ENCODE data around the gene TLE1. TPM values are rescaled to one million over a fixed set of nuclear protein-coding genes. Genes with fewer than 3 reads are reported as not detected.

Gene TLE1
- total RNA-seq, 1 donor from 2014 or later, result 56.6 TPM

DNA sequence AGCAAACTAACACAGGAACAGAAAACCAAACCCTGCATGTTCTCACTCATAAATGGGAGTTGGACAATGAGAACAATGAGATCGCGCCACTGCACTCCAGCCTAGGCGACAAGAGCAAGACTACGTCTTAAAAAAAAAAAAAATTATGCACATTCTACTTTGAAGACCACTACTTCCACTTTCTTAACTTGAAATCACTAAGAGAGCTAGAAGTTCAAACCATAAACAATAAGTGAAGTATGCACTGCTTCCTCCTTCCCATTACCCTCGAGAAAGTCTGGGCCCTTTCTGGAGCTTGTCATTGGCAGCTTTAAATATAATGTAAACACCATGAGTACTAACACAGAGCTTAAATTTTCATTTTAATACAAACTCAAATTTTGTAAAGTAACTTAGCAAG, 94.9 kb downstream of the TLE1 start:
- ATAC-seq (no peak), DNase-seq (ENCODE audit: low spot score) (no peak)
- intact Hi-C loops (cut with DNase I), result no loop called here

DNA sequence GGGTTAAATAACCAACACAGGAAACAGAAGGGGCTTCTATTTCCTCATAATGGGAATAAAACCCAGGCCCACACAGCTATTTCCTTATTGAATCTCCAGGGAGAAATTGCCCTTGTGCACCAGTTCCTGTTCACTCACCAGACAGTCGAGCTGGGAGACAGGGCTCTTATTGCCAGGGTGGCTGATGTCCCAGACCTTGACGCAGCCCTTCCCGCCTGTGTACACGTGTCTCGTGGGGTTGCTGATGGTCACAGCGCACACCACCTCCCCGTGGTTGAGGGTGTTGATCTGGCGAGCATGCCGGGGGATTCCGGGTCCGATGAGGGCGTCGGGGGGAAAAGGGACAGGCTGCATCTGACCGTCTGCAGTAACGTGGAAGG, 96.5 kb downstream of the TLE1 start:
- intact Hi-C loops (cut with DNase I), result no loop called here
- ATAC-seq (peak; percentile 70), DNase-seq (ENCODE audit: low spot score) (no peak)

DNA sequence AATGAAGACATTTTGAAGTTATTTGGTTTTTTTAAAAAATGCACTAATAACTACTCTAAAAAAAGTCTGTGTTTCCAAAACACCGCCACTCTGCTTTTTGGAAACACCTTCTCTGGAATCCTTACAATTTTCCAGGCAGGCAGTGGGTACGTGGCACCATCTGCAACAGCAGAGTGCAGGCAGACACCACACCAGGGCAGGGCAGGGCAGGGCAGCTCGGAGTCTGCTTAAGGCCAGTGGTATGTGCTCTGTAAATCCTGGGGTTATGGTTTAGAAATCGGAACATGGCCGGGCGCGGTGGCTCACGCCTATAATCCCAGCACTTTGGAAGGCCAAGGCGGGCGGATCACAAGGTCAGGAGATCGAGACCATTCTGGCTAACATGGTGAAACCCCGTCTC, 97.6 kb downstream of the TLE1 start:
- DNase-seq (ENCODE audit: low spot score) (no peak), ATAC-seq (no peak)
- intact Hi-C loops (cut with DNase I), result no loop called here

DNA sequence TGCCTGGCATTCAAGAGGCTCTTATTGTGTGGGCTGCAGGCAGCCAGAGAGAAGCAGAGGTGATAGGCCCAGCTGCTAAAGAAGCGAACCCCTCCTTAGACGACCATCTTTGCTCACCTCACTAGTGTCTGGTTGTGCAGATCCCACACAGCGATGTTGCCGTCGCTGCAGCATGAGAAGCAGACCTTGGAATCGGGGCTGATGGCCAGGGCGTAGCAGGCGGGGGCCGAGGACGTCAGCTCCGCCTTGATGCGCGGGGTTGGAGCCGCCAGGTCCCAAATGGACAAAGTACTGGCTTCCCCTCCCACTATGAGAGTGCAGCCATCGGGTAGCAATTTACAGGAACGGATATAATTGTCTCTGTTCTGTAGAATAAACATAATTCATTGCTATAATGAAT, 98.7 kb downstream of the TLE1 start:
- intact Hi-C loops (cut with DNase I), result no loop called here
- ATAC-seq, result no peak

DNA sequence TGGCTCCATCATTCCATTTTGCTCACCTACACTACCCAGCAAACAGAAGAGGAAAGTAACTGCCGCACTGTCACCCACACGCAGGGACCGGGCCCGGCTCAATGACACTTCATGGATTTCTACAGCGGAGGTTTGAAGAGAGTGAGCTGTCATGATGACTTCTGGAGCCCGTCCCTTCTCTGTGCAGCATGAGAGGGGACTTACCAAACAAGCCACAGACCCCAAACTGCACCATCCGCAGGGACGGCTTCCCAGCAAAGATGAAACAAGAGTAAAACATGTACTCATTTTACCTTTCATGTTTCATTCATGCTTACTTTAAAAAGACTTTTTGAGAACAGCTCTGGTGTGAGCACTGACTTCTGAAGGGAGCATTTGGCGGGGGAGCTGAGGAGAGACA, 99.5 kb downstream of the TLE1 start:
- DNase-seq (ENCODE audit: low spot score) (no peak), ATAC-seq (no peak)
- intact Hi-C loops (cut with DNase I), result no loop called here

More for the DNA sequence above, 98.7 kb downstream of the TLE1 start:
- DNase-seq (ENCODE audit: low spot score), result no peak

DNA sequence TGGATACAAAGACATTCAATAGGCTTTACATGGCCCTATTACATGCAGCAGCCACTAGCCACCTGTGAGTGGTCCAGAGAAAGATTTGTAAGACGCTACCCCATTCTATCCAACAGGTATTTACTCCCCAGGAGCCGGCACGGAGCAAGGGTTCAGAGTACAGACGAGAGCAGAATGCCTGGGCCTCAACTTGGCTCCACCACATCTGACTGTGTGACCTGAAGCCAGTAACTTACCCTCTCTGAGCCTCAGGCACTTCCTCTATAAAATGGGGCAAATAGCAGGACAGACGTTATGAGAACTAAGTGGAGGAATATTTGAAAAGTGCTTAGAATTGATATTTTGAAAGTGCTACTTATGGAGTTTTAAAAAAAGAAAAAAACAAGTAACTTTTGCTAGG, 100.0 kb downstream of the TLE1 start:
- DNase-seq (ENCODE audit: low spot score), result no peak
- intact Hi-C loops (cut with DNase I), result no loop called here
- no peak for ATAC-seq

- peak; percentile 88 for ATAC-seq
- no peak for DNase-seq (ENCODE audit: low spot score)
- intact Hi-C loops (cut with DNase I), result no loop called here
These were observed 101.0 kb downstream of the TLE1 start for GRCh38 chr9:81588148-81588871.

- ATAC-seq (no peak), DNase-seq (ENCODE audit: low spot score) (no peak)
- intact Hi-C loops (cut with DNase I), result no loop called here
These were observed 102.6 kb downstream of the TLE1 start for GRCh38 chr9:81586786-81587185.

- intact Hi-C loops (cut with DNase I), result no loop called here
These were observed 104.1 kb downstream of the TLE1 start for GRCh38 chr9:81585191-81585763.

GRCh38 chr9:81584099-81584498, 105.2 kb downstream of the TLE1 start:
- DNase-seq (ENCODE audit: low spot score) (no peak), ATAC-seq (no peak)
- intact Hi-C loops (cut with DNase I), result no loop called here

More at GRCh38 chr9:81585191-81585763, 104.1 kb downstream of the TLE1 start:
- peak; percentile 41 for ATAC-seq
- DNase-seq (ENCODE audit: low spot score), result no peak

- intact Hi-C loops (cut with DNase I), result no loop called here
These were observed 107.4 kb downstream of the TLE1 start for GRCh38 chr9:81581986-81582385.

DNA sequence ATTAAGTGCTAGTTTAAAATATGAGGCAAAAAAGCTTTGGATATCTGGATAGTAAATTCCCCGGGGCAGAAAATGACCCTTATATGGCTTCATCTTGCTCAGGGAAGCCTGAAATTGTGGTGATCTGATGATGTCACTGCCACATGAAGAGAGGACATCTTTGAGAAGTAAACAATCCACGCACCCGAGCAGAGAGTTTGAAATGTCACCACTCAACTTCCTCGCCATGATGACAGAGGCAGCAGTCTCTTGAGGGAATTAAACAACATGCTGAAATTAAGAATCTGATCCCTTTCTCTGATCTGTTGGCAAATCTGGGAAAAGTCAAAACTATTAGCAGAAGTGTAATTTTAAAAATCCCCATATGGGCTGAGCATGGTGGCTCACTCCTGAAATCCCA, 110.0 kb downstream of the TLE1 start:
- intact Hi-C loops (cut with DNase I), result no loop called here
- ATAC-seq (no peak), DNase-seq (ENCODE audit: low spot score) (no peak)

More at GRCh38 chr9:81581986-81582385, 107.4 kb downstream of the TLE1 start:
- ATAC-seq (no peak), DNase-seq (ENCODE audit: low spot score) (no peak)

GRCh38 chr9:81578606-81579005, 110.7 kb downstream of the TLE1 start:
- ATAC-seq (no peak), DNase-seq (ENCODE audit: low spot score) (no peak)
- intact Hi-C loops (cut with DNase I), result no loop called here

- intact Hi-C loops (cut with DNase I), result no loop called here
- DNase-seq (ENCODE audit: low spot score), result no peak
- ATAC-seq, result no peak
These were observed 113.4 kb downstream of the TLE1 start for GRCh38 chr9:81575956-81576355.

DNA sequence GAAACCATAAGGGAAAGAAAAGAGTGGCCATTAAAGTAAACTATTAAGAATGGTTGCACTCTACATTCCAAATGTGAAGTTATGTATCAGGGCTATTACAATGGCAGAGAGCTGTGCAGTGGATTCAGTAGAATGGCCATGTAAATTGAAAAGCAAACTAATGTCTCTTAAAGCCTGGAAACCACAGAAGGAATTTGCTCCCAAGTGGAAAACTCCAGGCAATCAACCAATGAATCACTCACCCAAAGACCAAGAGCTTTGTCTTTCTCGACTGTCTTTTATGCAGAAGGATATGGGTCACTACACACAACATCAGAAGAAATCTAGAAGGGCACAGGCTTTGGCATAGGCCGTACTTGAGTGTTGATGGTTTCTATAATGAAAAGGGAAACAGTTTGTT, 114.9 kb downstream of the TLE1 start:
- ATAC-seq, result no peak
- no peak for DNase-seq (ENCODE audit: low spot score)
- intact Hi-C loops (cut with DNase I), result no loop called here

GRCh38 chr9:81573415-81574321, 115.7 kb downstream of the TLE1 start:
- intact Hi-C loops (cut with DNase I), result no loop called here
- ATAC-seq, result no peak
- DNase-seq (ENCODE audit: low spot score), result no peak

GRCh38 chr9:81570083-81570482, 119.3 kb downstream of the TLE1 start:
- ATAC-seq (no peak), DNase-seq (ENCODE audit: low spot score) (no peak)
- intact Hi-C loops (cut with DNase I), result no loop called here

GRCh38 chr9:81566074-81566698, 123.2 kb downstream of the TLE1 start:
- intact Hi-C loops (cut with DNase I), result no loop called here
- no peak for ATAC-seq
- no peak for DNase-seq (ENCODE audit: low spot score)

DNA sequence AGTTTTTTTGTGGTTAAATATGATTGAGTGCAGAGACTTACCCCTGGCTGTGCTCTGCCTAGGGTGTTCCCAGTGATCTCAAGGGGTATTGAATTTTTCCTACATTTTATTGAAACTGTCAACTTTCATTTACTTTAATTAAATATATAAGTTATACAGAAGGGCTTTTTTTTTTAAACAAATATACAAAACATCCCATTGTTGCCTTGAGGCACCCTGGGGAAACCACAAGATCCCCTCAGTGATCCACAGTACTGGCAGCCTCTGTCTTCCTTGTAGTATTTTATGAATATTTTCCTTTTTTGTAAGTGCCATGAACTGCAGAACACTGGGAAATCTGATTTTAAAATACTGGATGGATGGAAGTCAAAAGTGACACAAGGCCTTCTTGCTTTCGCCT, 123.7 kb downstream of the TLE1 start:
- DNase-seq (ENCODE audit: low spot score) (no peak), ATAC-seq (no peak)
- intact Hi-C loops (cut with DNase I), result no loop called here

- ATAC-seq, result peak; percentile 42
- intact Hi-C loops (cut with DNase I), result no loop called here
- DNase-seq (ENCODE audit: low spot score), result no peak
These were observed 124.2 kb downstream of the TLE1 start for GRCh38 chr9:81565144-81565543.
